ENCODE data around the gene PHTF2. TPM values are rescaled to one million over a fixed set of nuclear protein-coding genes. Genes with fewer than 3 reads are reported as not detected.

PHTF2 gene
- total and polyA plus RNA-seq, 8 donors: 16.2 to 40.8 (median 30.5) TPM

- no peak for DNase-seq
- H3K4me3 ChIP-seq: no peak overlapping the region
These were observed 40.4 kb downstream of the PHTF2 start for GRCh38 chr7:77838929-77839491.

DNA sequence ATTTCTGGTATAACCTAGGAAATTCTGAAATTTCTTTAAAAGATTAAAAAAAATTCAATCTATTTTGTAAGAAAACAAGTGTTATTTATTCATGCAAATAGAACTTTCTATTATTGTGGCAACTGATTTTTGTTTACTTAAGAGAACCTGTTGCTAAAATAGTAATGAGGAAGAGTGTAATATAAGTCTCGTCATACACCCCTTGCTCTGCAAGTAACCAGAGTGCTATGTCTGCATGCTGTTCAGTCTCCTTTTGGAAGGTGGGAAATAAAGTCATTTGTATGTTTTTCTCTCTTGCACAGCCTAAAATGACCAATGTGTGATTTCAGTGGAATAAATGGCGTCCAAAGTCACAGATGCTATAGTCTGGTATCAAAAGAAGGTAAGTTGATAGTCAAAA lies 41.3 kb downstream of the PHTF2 start:
- H3K27me3 ChIP-seq: no peaks in the 10 kb centered on the region
- peaks cover 0 to 6% of the 10 kb centered on the region in 2 donors for H3K4me1 ChIP-seq
- no peaks in the 10 kb centered on the region for H3K36me3 ChIP-seq
- no peak overlapping the region for H3K4me3 ChIP-seq
- H3K9me3 ChIP-seq: no peaks in the 10 kb centered on the region
- DNase-seq: no peak
- H3K27ac ChIP-seq: no peak overlapping the region
- no peak for ATAC-seq
- intact Hi-C loops (cut with DNase I): no loop called here
- no peak for TF ChIP-seq CTCF (IDR thresholded peaks at IDR 0.05)

More at GRCh38 chr7:77838929-77839491, 40.4 kb downstream of the PHTF2 start:
- Histone ChIP-seq H3K27ac (no peak overlapping the region), H3K4me1 (peaks cover 6 to 15% of the 10 kb centered on the region in 2 donors), H3K27me3 (no peaks in the 10 kb centered on the region), H3K9me3 (no peaks in the 10 kb centered on the region), H3K36me3 (no peaks in the 10 kb centered on the region)
- intact Hi-C loops (cut with DNase I): no loop called here
- ATAC-seq: no peak
- TF ChIP-seq CTCF (IDR thresholded peaks at IDR 0.05): no peak

DNA sequence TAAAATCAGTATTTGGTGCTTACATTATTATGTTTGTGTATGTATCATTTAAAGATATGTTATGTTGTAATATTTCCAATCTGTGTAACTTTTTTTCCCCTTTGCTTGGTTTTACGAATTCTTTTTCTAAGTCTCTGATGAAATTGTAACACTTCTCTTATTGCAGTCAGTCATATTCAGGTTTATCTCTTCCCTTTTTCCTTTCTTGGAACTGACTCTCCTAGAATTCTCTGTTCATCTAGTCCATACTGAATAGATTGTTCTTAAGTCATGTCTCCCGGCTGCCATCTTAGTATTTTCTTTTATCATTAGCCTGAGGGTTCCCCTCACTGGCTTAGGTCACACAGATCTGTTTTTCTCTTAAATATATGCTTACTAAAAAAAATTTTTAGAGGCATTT lies 44.6 kb downstream of the PHTF2 start:
- Histone ChIP-seq H3K36me3 (no peaks in the 10 kb centered on the region), H3K4me1 (no peaks in the 10 kb centered on the region), H3K9me3 (no peaks in the 10 kb centered on the region), H3K27me3 (no peaks in the 10 kb centered on the region), H3K27ac (no peak overlapping the region), H3K4me3 (no peak overlapping the region)
- ATAC-seq (no peak), DNase-seq (no peak)
- TF ChIP-seq CTCF (IDR thresholded peaks at IDR 0.05): no peak
- intact Hi-C loops (cut with DNase I): no loop called here

DNA sequence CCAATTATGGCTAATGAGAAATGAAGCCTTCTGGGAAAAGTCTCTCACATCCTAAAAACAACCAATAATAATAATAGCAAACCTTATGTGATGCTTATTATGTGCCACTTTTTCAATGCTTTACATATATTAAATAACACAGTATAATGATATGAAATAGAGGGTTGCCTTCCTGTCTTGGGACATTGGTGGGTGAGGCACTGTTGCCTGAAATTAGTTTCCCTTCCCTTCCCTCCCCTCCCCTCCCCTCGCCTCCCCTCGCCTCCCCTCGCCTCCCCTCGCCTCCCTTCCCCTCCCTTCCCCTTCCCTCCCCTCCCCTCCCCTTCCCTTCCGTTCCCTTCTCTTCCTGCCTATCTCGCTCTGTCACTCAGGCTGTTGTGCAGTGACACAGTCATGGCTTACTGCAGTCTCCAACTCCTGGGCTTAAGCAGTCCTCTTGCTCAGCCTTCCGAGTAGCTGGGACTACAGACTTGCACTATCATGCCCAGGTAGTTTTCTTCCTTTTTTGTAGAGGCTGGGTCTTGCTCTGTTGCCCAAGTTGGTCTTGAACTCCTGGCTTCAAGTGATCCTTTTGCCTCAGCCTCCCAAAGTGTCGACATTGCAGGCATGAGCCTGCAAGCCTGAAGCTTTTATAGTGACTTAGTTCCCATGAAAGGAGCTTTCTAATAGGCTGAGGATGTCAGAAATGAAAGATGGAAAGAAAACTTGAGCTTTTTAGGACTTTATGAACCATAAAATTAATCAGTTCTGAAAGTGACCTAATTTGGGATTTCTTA lies 47.9 kb downstream of the PHTF2 start:
- intact Hi-C loops (cut with DNase I): no loop called here
- DNase-seq (no peak), ATAC-seq (no peak)
- Histone ChIP-seq H3K36me3 (no peaks in the 10 kb centered on the region), H3K27ac (no peak overlapping the region), H3K4me3 (no peak overlapping the region), H3K4me1 (no peaks in the 10 kb centered on the region), H3K9me3 (no peaks in the 10 kb centered on the region), H3K27me3 (no peaks in the 10 kb centered on the region)
- no peak for TF ChIP-seq CTCF (IDR thresholded peaks at IDR 0.05)

- Histone ChIP-seq H3K36me3 (peaks cover 0 to 10% of the 10 kb centered on the region in 2 donors), H3K27ac (no peak overlapping the region), H3K4me3 (no peak overlapping the region), H3K27me3 (no peaks in the 10 kb centered on the region), H3K4me1 (no peaks in the 10 kb centered on the region), H3K9me3 (no peaks in the 10 kb centered on the region)
- ATAC-seq (peak; percentile 59), DNase-seq (peak in 1 of 4 donors; percentile 46)
- intact Hi-C loops (cut with DNase I): no loop called here
- no peak for TF ChIP-seq CTCF (IDR thresholded peaks at IDR 0.05)
These were observed 57.0 kb downstream of the PHTF2 start for GRCh38 chr7:77855371-77856083.
